Gastrocnemius medialis (tissue), 4 donors: Measurements from ENCODE around the gene IFRD2.

ENCODE experiments used
- POLR2A ChIP-seq, 2 donors: fragments of 450-650 bp; IDR thresholded peaks; one replicate each; pipeline ENCODE4 v1.6.1; 2017; ENCODE audit warnings: antibody characterized with exemption in 2 of 2, mild to moderate bottlenecking in 2 of 2, moderate library complexity in 2 of 2
- TF ChIP-seq, protein P1 (sequence below), 5 experiments: fragments of 450-650 bp in 3 of 5; fragments of 200-600 bp in 2 of 5; sonication (generic) in 2 of 5; IDR thresholded peaks in 4 of 5; conservative IDR thresholded peaks in 1 of 5; 1 replicate in 4 of 5; 2 replicates in 1 of 5; pipeline ENCODE4 v1.5.1; 2016 to 2019; ENCODE audit warnings: antibody characterized with exemption in 5 of 5, mild to moderate bottlenecking in 3 of 5, moderate library complexity in 3 of 5

DNA sequence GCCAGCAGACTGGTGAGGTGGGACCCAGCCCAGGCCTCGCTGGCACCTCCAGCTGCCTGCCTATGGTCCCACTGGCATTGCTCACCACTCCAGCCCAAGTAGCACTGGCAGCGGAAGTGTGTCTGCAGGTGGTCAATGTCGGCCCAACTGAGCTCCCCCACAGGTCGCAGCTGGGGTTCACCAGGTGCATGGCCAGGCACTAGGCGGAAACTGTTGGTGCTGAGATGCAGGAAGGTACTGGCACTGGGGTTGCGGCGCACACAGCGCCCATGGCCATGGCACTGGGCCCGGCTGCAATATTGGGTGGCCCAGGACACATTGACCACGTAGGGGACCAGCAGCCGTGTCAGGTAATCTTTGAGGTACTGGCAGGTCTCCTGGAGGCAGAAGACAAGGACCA is 25.9 kb upstream of the IFRD2 start:
- TF ChIP-seq, protein P1, sequence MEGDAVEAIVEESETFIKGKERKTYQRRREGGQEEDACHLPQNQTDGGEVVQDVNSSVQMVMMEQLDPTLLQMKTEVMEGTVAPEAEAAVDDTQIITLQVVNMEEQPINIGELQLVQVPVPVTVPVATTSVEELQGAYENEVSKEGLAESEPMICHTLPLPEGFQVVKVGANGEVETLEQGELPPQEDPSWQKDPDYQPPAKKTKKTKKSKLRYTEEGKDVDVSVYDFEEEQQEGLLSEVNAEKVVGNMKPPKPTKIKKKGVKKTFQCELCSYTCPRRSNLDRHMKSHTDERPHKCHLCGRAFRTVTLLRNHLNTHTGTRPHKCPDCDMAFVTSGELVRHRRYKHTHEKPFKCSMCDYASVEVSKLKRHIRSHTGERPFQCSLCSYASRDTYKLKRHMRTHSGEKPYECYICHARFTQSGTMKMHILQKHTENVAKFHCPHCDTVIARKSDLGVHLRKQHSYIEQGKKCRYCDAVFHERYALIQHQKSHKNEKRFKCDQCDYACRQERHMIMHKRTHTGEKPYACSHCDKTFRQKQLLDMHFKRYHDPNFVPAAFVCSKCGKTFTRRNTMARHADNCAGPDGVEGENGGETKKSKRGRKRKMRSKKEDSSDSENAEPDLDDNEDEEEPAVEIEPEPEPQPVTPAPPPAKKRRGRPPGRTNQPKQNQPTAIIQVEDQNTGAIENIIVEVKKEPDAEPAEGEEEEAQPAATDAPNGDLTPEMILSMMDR (IDR thresholded peaks at IDR 0.05 in 4 of 5, conservative IDR thresholded peaks at IDR 0.05 in 1 of 5): no peak
- no peak for TF ChIP-seq POLR2A (IDR thresholded peaks at IDR 0.05)
